ENCODE results near the gene RANBP17. TPM values are rescaled to one million over a fixed set of nuclear protein-coding genes. Genes with fewer than 3 reads are reported as not detected.
A peak's percentile ranks its signal among the peaks of the same experiment; 100 is the strongest.
"Not testable (repeated sequence)": the region's sequence is repeated elsewhere in the genome, so short reads cannot be mapped to it uniquely, and the experiment has no call there.

The RANBP17 gene
- total RNA-seq: 1 to 10 TPM; 3.9 to 7.1 (median 6.3) TPM
- polyA plus RNA-seq: 0.72 TPM
- long read RNA-seq, donor 1, partial matches to known transcripts: 0 of 2 reads
- long read RNA-seq, donor 1, other reads (novel, unspliced or antisense): 1 of 2 reads
- long read RNA-seq, donor 2: 0 reads
- long read RNA-seq, donor 3, full-length matches to known transcripts: 2 of 5 reads
- long read RNA-seq, donor 3, partial matches to known transcripts: 0 of 5 reads
- long read RNA-seq, donor 3, other reads (novel, unspliced or antisense): 3 of 5 reads
- long read RNA-seq, donor 4: 0 reads

- peaks cover 1% of the 10 kb centered on the region for H3K9me3 ChIP-seq (ENCODE audit: control insufficient read depth, low read length)
- peak; percentile 47 to 80 (median 59) for DNase-seq
- intact Hi-C loops (cut with DNase I): no loop called here
- peaks cover 1% of the 10 kb centered on the region for H3K4me1 ChIP-seq (ENCODE audit: control insufficient read depth, insufficient read depth, low read length)
- no peak within 1 kb of the TSS for H3K27ac ChIP-seq (ENCODE audit: low read length)
- WGBS: 1% methylated on average over 102 of the region's 102 CpGs
- H3K4me3 ChIP-seq (ENCODE audit: low read length): peak within 1 kb of the TSS; percentile 81
- no peaks in the 10 kb centered on the region for H3K27me3 ChIP-seq (ENCODE audit: control insufficient read depth, insufficient read depth)
- ATAC-seq: peak; percentile 88 to 94
Measured at GRCh38 chr5:170861917-170862766, at the start of gene RANBP17. RANBP17 (plus strand) TSS chr5:170862018.

GRCh38 chr5:170813231-170813630 lies 48.6 kb upstream of the RANBP17 start:
- no peaks in the 10 kb centered on the region for H3K27me3 ChIP-seq (ENCODE audit: control insufficient read depth, insufficient read depth)
- H3K4me3 ChIP-seq (ENCODE audit: low read length): no peak overlapping the region
- H3K4me1 ChIP-seq (ENCODE audit: control insufficient read depth, insufficient read depth, low read length): no peaks in the 10 kb centered on the region
- 94% methylated on average over 5 of the region's 5 CpGs for WGBS
- intact Hi-C loops (cut with DNase I): no loop called here
- H3K9me3 ChIP-seq (ENCODE audit: control insufficient read depth, low read length): no peaks in the 10 kb centered on the region
- H3K27ac ChIP-seq (ENCODE audit: low read length): no peak overlapping the region
- no peak for DNase-seq
- ATAC-seq: no peak

DNA sequence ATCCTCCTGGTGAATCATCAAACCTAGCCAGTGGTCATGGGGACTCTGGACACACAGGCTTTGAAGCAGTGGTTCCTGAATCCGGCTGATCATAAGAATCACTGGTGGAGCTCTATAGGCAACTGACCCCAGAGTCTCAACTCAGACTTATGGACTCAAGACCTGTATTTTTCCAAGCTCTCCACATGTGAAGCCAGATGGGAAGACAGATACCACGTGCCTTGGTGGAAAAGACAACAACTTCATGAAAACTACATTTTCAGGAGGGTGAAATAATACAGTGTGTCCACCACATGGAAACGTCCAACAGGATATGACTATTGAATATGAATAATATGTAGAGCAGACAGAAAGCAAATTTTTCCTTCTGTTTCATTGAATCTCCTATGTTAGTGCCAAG lies 44.6 kb upstream of the RANBP17 start:
- no peaks in the 10 kb centered on the region for H3K4me1 ChIP-seq (ENCODE audit: control insufficient read depth, insufficient read depth, low read length)
- H3K27ac ChIP-seq (ENCODE audit: low read length): no peak overlapping the region
- WGBS: 78% methylated on average over 3 of the region's 3 CpGs
- H3K9me3 ChIP-seq (ENCODE audit: control insufficient read depth, low read length): no peaks in the 10 kb centered on the region
- no peak for ATAC-seq
- intact Hi-C loops (cut with DNase I): no loop called here
- H3K27me3 ChIP-seq (ENCODE audit: control insufficient read depth, insufficient read depth): no peaks in the 10 kb centered on the region
- DNase-seq: no peak
- H3K4me3 ChIP-seq (ENCODE audit: low read length): no peak overlapping the region

GRCh38 chr5:170818232-170818631 lies 43.6 kb upstream of the RANBP17 start:
- no peaks in the 10 kb centered on the region for H3K9me3 ChIP-seq (ENCODE audit: control insufficient read depth, low read length)
- ATAC-seq: no peak
- no peak overlapping the region for H3K4me3 ChIP-seq (ENCODE audit: low read length)
- no peaks in the 10 kb centered on the region for H3K27me3 ChIP-seq (ENCODE audit: control insufficient read depth, insufficient read depth)
- no peak overlapping the region for H3K27ac ChIP-seq (ENCODE audit: low read length)
- intact Hi-C loops (cut with DNase I): no loop called here
- 60% methylated on average over 1 of the region's 1 CpG for WGBS
- DNase-seq: no peak
- H3K4me1 ChIP-seq (ENCODE audit: control insufficient read depth, insufficient read depth, low read length): no peaks in the 10 kb centered on the region

GRCh38 chr5:170819824-170820223 lies 42.0 kb upstream of the RANBP17 start:
- no peak overlapping the region for H3K27ac ChIP-seq (ENCODE audit: low read length)
- no peaks in the 10 kb centered on the region for H3K4me1 ChIP-seq (ENCODE audit: control insufficient read depth, insufficient read depth, low read length)
- no peaks in the 10 kb centered on the region for H3K9me3 ChIP-seq (ENCODE audit: control insufficient read depth, low read length)
- intact Hi-C loops (cut with DNase I): no loop called here
- no peaks in the 10 kb centered on the region for H3K27me3 ChIP-seq (ENCODE audit: control insufficient read depth, insufficient read depth)
- ATAC-seq (no peak), DNase-seq (no peak)
- no peak overlapping the region for H3K4me3 ChIP-seq (ENCODE audit: low read length)

GRCh38 chr5:170821257-170821800 lies 40.5 kb upstream of the RANBP17 start:
- DNase-seq: no peak
- no peak overlapping the region for H3K27ac ChIP-seq (ENCODE audit: low read length)
- H3K9me3 ChIP-seq (ENCODE audit: control insufficient read depth, low read length): no peaks in the 10 kb centered on the region
- H3K4me1 ChIP-seq (ENCODE audit: control insufficient read depth, insufficient read depth, low read length): no peaks in the 10 kb centered on the region
- H3K4me3 ChIP-seq (ENCODE audit: low read length): no peak overlapping the region
- ATAC-seq: no peak
- WGBS: 64% methylated on average over 4 of the region's 4 CpGs
- no peaks in the 10 kb centered on the region for H3K27me3 ChIP-seq (ENCODE audit: control insufficient read depth, insufficient read depth)
- intact Hi-C loops (cut with DNase I): no loop called here

DNA sequence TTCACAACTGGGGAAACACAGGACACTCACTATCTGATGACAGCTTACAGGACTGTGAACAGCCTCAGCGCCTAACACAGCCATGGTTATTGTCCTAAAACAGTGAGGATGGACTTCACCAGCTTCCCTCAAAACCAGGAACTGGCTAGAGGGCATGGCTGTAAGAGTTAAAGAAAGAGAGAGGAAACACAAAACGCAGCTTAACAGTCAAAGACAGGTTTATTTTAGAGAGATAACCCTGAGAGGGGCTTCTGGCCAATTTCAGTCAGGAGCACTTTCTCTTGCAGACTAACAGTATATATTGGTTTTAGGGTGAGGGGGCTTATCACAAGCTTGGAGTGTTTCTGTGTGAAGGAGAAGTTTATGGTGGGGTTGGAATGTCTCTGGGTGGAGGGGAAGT lies 35.7 kb upstream of the RANBP17 start:
- Histone ChIP-seq H3K27me3 (ENCODE audit: control insufficient read depth, insufficient read depth) (no peaks in the 10 kb centered on the region), H3K27ac (ENCODE audit: low read length) (no peak overlapping the region), H3K4me3 (ENCODE audit: low read length) (no peak overlapping the region), H3K4me1 (ENCODE audit: control insufficient read depth, insufficient read depth, low read length) (no peaks in the 10 kb centered on the region), H3K9me3 (ENCODE audit: control insufficient read depth, low read length) (no peaks in the 10 kb centered on the region)
- intact Hi-C loops (cut with DNase I): no loop called here
- ATAC-seq (no peak), DNase-seq (no peak)
- WGBS: 79% methylated on average over 2 of the region's 2 CpGs

GRCh38 chr5:170832241-170832640 lies 29.6 kb upstream of the RANBP17 start:
- Histone ChIP-seq H3K27ac (ENCODE audit: low read length) (no peak overlapping the region), H3K4me1 (ENCODE audit: control insufficient read depth, insufficient read depth, low read length) (no peaks in the 10 kb centered on the region), H3K27me3 (ENCODE audit: control insufficient read depth, insufficient read depth) (no peaks in the 10 kb centered on the region), H3K4me3 (ENCODE audit: low read length) (no peak overlapping the region), H3K9me3 (ENCODE audit: control insufficient read depth, low read length) (no peaks in the 10 kb centered on the region)
- DNase-seq (no peak), ATAC-seq (no peak)
- intact Hi-C loops (cut with DNase I): no loop called here
- 73% methylated on average over 7 of the region's 7 CpGs for WGBS

DNA sequence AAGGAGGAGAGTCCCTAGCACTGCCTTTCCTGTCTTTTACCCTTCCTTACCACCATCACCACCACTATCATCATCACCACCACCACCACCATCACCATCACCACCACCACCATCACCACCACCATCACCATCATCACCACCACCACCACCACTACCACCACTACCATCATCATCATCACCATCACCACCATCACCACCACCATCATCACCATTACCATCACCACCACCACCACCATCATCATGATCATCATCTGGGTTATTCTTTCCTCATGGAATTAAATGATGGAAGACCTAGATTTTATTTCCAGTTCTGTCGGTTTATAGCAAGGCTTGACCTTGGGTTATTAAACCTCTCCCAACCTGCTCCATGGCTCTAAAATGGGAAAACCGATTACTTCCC lies 27.8 kb upstream of the RANBP17 start:
- ATAC-seq; intact Hi-C loops (cut with DNase I); H3K27ac ChIP-seq (ENCODE audit: low read length); H3K4me3 ChIP-seq (ENCODE audit: low read length); DNase-seq; H3K9me3 ChIP-seq (ENCODE audit: control insufficient read depth, low read length); H3K4me1 ChIP-seq (ENCODE audit: control insufficient read depth, insufficient read depth, low read length); H3K27me3 ChIP-seq (ENCODE audit: control insufficient read depth, insufficient read depth): not testable (repeated sequence)
- WGBS: 94% methylated on average over 2 of the region's 2 CpGs

DNA sequence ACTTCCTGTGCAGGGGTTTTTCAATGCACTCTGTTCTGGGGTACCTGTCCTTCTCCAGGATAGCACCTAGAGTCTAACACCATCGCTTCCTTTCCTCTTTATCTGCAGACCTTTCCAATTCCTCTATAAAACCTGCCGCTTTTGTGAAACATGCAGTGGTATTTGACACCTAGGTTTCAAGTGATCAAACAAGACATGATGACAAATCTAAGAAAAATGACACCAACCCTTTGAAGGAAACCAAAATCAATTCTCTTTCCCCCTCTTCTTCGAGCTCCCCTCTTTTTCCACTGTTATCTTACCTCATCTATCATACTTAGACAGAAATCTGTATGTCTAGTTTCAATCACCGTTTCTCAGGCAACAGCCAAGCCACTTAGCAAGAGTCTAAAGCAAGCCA lies 25.6 kb upstream of the RANBP17 start:
- 81% methylated on average over 4 of the region's 4 CpGs for WGBS

DNA sequence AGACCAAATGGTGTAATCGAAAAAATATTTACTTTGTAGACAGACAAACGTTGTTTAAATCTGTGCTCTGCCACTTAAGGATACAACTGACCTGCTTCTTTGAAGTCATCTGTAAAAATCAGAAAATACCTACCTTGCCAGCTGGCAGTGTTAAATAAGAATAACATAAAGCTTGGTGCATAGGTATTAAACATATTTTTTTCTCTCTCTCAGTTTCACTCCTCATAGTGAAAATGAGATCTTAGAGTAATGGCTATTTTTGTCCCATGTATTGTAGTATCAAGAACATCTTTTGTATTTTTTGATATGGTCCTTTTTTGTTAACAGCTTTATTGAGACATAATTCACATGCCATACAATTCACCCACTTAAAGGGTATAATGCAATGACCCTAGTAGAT lies 17.9 kb upstream of the RANBP17 start:
- H3K27me3 ChIP-seq (ENCODE audit: control insufficient read depth, insufficient read depth): no peaks in the 10 kb centered on the region
- no peak for DNase-seq
- H3K4me3 ChIP-seq (ENCODE audit: low read length): no peak overlapping the region
- ATAC-seq: no peak
- no peaks in the 10 kb centered on the region for H3K4me1 ChIP-seq (ENCODE audit: control insufficient read depth, insufficient read depth, low read length)
- H3K27ac ChIP-seq (ENCODE audit: low read length): no peak overlapping the region
- intact Hi-C loops (cut with DNase I): no loop called here
- no peaks in the 10 kb centered on the region for H3K9me3 ChIP-seq (ENCODE audit: control insufficient read depth, low read length)
- 83% methylated on average over 2 of the region's 2 CpGs for WGBS

More for the DNA sequence above, 25.6 kb upstream of the RANBP17 start:
- Histone ChIP-seq H3K27ac (ENCODE audit: low read length) (no peak overlapping the region), H3K4me3 (ENCODE audit: low read length) (no peak overlapping the region), H3K27me3 (ENCODE audit: control insufficient read depth, insufficient read depth) (no peaks in the 10 kb centered on the region), H3K9me3 (ENCODE audit: control insufficient read depth, low read length) (no peaks in the 10 kb centered on the region), H3K4me1 (ENCODE audit: control insufficient read depth, insufficient read depth, low read length) (no peaks in the 10 kb centered on the region)
- intact Hi-C loops (cut with DNase I): no loop called here
- no peak for ATAC-seq
- no peak for DNase-seq
